HCT116 (cell line): Measurements from ENCODE around the gene TENM3.

Source experiments
- EZH2 ChIP-seq: fragments of 200-600 bp; sonication (generic); IDR thresholded peaks from 2 replicates; pipeline ENCODE4 v1.6.1; 2017; ENCODE audit warnings: antibody characterized with exemption, mixed run types
- POLR2A ChIP-seq: IDR thresholded peaks from 2 replicates; pipeline ENCODE4 v1.7.0; 2011; ENCODE audit warnings: borderline replicate concordance; ENCODE audit not compliant: insufficient read depth, insufficient read length; ENCODE audit errors: extremely low read depth
- ZFX ChIP-seq: fragments of 450-650 bp; IDR thresholded peaks from 2 replicates; pipeline ENCODE4 v1.6.1; 2017
- ZNF274 ChIP-seq: fragments of 200-500 bp; sonication (Bioruptor generic); IDR thresholded peaks from 2 replicates; pipeline ENCODE4 v1.6.1; 2014; ENCODE audit warnings: mild to moderate bottlenecking, low read depth, low read length, inconsistent platforms
- TF ChIP-seq, protein P1 (sequence below), 3 experiments: fragments of 200-600 bp in 1 of 3; sonication (generic) in 1 of 3; IDR thresholded peaks in 2 of 3; conservative IDR thresholded peaks in 1 of 3; 2 replicates each; pipeline ENCODE4 v1.5.1; 2012 to 2017; ENCODE audit warnings: low read depth in 2 of 3, low read length in 2 of 3, antibody characterized with exemption in 1 of 3, borderline replicate concordance in 1 of 3, control low read depth in 1 of 3, mild to moderate bottlenecking in 1 of 3, mixed read lengths in 1 of 3, mixed run types in 1 of 3, moderate library complexity in 1 of 3; ENCODE audit not compliant: insufficient read depth in 1 of 3

DNA sequence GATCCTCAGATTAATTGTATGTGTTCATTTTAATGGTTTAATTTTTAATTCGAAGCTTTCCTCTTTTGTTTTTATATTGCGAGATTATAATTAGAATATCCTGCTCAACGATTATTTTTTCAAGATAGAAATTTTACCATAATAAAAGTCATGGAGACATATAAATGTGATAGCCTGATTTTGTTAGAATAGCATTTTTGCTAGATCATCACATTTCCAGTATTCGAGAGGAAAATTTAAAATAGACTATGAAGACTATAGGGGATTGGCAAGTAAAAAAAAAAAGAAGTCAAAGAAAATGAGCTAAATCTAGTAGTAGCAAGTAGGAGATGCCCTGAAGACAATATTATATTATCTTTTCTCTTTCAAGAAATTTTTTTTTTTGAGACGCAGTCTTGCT lies 60.6 kb downstream of the TENM3 start:
- TF ChIP-seq, protein P1, sequence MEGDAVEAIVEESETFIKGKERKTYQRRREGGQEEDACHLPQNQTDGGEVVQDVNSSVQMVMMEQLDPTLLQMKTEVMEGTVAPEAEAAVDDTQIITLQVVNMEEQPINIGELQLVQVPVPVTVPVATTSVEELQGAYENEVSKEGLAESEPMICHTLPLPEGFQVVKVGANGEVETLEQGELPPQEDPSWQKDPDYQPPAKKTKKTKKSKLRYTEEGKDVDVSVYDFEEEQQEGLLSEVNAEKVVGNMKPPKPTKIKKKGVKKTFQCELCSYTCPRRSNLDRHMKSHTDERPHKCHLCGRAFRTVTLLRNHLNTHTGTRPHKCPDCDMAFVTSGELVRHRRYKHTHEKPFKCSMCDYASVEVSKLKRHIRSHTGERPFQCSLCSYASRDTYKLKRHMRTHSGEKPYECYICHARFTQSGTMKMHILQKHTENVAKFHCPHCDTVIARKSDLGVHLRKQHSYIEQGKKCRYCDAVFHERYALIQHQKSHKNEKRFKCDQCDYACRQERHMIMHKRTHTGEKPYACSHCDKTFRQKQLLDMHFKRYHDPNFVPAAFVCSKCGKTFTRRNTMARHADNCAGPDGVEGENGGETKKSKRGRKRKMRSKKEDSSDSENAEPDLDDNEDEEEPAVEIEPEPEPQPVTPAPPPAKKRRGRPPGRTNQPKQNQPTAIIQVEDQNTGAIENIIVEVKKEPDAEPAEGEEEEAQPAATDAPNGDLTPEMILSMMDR (IDR thresholded peaks at IDR 0.05 in 2 of 3, conservative IDR thresholded peaks at IDR 0.05 in 1 of 3; ENCODE audit: borderline replicate concordance in 1 of 3, insufficient read depth in 1 of 3, low read depth in 2 of 3, low read length in 2 of 3), result no peak
- TF ChIP-seq POLR2A (no peak), EZH2 (no peak), ZFX (no peak), ZNF274 (no peak)
